Measurements from ENCODE around the gene CAPN2.
A peak's percentile ranks its signal among the peaks of the same experiment; 100 is the strongest.
"Not testable (repeated sequence)": the region's sequence is repeated elsewhere in the genome, so short reads cannot be mapped to it uniquely, and the experiment has no call there.

The CAPN2 gene

DNA sequence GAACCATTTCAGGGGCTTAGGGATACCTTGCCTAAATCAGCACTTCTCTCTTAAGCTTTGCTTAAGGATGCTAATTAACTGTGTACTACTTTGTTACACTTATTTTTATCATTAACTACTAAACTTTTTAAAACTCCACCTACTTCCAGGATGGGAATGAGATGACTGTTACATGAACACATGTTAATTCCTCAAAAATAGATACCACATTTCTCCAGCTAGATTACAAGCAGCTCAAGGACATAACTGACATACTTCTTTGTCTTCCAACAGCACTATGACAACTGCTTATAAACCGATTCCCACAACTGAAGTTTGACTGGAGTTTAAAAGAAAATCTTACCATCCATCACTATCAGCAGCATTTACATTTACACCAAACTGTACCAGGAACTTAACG lies 79.7 kb downstream of the CAPN2 start:
- no peak for DNase-seq (ENCODE audit: low read depth)

DNA sequence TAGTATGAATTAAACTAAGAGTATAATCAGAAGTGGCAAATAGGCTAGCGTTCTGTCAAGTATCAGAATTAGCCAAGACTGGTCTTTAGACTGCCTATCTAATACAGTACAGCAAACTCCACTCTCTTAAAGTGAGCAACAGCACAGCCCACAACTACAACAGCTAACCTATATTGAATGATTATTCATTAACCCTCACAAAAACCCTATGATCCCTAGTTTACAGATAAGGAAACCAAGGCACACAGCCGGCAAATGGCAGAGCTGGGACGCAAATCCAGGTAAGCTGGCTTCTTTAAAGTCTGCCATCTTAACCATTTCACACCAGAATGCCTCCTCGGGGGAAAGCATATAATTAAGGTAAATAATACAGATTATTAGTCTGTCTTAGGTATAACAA lies 81.4 kb downstream of the CAPN2 start:
- no peak for DNase-seq (ENCODE audit: low read depth)

DNA sequence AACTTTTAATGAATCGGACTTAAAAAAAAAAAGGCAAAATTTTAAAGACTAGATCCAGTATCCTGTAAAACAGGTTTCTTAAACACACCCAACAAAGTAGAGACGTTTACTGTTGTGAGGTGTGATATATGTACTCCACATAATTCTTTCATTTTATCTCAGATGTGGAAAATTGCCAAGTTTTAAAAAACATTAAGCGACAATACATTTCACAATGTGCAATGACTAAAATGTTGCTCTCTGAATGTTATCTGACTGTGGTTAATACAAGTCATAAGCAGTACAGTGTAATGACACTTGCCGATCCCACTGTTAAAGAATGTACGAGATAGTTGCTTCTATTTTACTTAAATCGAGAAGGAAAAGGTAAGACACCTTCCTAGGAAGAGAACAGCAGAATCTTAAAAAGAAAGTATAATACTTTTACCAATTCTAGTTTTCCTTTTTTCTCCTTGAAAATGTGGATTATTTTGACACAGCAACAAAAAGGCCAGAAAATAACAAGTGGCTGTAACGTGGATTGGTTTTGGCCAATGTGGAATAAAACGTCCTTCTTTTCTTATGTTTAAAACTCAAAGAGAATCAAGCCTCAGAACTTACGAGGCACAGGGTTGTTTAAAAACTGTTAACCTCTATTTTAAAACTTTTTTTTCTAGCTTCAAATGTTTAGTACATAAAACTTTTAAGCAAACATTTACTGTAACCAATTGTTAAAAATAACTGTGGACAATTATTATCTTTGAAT lies 82.0 kb downstream of the CAPN2 start:
- DNase-seq (ENCODE audit: low read depth), result no peak

DNA sequence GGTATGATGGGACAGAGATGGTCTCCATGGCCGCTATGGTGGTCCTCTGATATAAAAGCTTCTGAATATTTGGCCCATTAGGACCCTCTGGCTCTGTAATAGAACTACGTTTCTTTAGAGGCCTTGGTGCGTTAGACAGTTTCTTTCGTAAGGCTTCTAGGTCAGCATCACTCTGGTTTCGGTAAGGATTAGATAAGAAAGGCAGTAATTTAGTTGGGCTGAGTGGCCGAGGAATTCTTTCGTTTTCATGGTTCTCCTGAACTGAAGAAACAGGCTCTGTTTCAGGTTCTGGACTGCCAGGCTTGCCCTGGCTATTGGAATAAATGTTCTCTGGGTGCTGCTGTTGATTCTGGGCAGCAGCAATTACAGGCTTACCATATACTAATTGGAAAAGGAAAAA lies 83.9 kb downstream of the CAPN2 start:
- DNase-seq (ENCODE audit: low read depth), result no peak

DNA sequence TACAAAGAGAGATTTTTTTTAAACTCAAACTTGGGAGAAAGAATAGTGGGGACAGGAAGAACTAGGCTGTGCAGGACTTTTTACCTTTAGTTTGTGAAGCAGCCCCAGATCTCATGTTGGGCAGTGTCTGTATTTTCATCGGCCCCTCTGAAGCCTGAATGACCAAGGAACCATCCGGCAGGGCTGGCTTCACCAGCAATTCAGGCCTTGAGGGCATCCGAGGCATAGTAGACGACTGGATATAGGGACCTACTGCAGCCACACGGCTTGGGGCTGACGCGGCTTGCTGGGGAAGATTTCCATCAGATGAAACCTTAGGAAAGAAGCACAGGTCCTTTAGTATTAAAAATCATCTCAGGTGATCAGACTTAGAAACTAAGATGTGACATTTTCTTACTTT lies 89.7 kb downstream of the CAPN2 start:
- no peak for DNase-seq (ENCODE audit: low read depth)

DNA sequence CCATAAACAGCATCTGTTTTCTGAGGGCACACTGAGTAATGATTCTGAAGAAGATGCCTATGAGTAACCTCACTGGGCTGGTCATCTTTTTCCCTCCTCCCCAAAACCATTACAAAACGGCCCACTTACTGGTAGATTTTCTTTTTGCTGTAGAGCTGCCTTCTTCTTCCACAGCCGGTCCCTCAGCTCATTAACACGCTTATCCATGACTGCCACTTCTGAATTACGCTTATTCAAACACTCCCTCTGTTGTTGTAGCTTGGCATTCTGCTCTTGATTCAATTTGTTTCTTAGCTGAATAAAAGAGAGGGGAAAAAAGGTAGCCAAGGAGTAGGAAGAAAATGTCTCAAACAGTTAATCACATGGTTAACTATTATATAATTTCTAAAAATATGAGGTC lies 90.3 kb downstream of the CAPN2 start:
- DNase-seq (ENCODE audit: low read depth), result no peak

DNA sequence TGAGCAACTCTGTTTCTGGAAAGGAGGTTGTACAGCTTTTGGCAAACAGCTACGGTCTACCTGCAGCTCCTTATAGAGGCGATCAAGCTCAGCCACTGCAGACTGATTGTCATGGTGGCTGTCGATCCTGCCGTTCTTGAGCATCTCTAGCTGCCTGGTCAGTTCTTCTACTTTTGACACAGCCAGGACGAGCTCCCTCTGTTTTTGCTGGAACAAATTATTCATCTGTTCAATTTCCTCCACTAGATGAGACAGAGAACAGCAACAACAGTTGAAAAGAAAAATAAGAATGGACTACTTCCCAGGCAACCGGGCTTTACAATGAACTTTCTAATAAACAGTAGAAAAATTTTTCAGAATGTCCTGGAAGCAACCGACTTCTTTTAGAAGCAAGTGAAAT lies 90.9 kb downstream of the CAPN2 start:
- no peak for DNase-seq (ENCODE audit: low read depth)

DNA sequence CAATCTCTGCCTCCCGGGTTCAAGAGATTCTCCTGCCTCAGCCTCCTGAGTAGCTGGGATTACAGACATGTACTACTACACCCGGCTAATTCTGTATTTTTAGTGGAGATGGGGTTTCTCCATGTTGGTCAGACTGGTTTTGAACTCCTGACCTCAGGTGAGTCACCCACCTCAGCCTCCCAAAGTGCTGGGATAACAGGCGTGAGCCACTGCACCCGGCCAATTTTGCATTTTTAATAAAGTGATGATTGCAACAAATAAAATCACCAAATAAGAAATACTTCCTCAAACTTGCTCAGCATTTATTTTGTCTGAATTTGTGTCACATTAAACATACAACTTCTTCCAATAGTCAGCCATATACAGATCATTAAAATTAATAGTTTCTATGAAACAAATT lies 97.6 kb downstream of the CAPN2 start:
- DNase-seq (ENCODE audit: low read depth), result not testable (repeated sequence)

DNA sequence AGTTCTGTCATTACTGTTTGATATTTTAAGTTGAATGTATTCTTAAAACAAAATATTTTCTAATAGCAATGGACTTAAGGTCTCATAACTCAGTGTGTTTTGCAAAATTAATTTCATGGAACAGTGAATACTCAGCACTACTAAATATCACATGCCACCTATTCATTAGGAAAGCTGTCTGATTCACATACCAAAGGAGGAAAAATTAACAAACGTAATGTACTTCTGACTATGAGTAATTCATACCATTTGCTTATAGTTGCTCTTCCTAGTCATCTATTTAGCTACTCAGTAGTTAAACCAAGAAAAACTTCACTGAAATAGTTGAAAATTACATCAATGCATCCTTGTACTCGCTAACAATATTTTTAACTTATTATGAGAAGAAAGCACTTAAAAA lies 98.2 kb downstream of the CAPN2 start:
- DNase-seq (ENCODE audit: low read depth), result no peak

DNA sequence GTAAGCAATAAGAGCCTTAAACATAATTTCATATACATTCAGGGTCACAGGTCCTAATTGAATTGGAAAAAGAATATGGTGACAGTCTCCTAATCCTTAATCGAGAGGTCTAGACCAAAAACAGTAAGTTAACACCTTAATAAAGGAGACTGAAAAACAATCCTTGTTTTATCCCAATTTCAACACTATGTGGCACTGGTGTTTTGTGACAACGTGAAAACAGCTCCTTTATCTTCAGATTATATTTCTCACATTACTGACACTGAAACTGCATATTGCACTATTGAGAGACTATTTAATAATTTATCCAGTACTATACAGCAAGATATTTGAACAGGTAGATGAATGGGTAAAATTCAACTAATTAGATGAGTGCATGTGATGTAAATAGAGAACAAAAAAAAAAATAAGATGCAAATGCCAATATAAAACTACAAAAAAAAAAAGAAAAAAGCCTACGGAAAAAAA lies 99.3 kb downstream of the CAPN2 start:
- no peak for DNase-seq (ENCODE audit: low read depth)

DNA sequence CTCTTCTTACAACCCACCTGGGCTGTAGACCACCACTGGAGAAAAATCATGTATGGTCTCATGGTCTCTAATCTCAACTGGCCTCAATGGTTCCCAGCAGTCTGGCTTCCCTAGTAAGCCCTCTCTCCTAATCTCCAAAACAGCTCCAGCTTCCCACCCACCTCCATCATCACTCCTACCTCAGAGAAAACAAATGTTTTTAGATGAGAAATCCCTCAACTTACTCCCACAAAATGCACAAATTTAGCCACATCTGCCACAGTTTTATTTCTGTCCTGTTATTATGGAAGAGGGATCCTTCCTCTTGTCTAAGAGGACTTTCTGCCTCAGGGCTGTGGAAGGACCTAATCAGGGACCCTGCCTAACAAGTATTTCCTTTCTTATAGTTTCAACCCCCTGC lies 101.3 kb downstream of the CAPN2 start:
- DNase-seq (ENCODE audit: low read depth), result no peak

DNA sequence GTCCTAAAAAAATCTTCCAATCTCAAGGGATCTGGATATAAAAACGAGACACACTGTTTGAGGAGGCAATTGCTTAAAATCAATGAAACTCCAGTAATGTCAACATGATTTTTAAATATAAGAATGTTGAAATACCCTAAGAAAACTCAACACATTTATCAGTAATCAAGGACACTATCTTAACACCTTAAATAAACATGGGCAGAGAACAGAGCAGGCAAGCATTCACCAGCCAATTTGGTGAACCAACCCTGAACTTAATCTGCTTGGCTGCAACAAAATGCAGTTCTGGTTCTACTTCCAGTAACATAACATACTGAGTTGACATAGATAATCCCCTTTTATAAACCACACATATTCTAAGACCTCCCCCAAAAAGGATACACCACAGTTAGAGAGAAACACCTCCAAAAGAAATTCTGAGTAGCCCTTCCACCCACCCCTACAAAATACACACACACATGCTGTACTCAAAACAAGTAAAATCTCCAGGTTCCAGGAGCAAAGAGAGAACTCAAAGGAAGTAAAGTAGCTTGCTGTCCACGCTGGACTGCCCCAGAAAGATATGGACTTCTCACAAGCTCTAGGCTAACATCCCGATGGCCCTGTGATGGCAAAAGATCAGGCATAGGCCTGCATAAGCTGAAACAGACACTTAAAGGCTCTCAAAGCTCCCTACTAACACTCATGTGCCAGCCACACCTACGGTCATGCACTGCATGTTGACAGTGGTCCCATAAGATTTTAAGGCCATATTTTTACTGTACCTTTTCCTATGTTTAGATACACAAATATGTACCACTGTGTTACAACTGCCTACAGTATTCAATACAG lies 102.9 kb downstream of the CAPN2 start:
- no peak for DNase-seq (ENCODE audit: low read depth)

DNA sequence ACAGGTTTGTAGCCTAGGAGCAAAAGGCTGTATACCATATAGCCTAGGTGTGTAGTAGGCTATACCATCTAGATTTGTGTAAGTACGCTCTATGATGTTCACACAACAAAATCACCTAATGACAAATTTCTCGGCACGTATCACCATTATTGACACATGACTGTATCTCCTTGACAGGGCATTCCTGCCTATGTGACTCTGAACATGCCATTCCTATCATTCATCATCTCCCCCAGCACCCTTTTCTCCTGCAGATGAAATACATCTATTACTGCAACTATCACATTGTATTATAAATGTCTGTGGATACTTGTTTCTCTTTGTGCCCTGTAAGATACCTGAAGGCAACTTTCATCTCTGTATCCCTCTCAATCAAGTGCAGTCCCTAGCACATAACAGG lies 103.5 kb downstream of the CAPN2 start:
- peak; percentile 66 for DNase-seq (ENCODE audit: low read depth)

DNA sequence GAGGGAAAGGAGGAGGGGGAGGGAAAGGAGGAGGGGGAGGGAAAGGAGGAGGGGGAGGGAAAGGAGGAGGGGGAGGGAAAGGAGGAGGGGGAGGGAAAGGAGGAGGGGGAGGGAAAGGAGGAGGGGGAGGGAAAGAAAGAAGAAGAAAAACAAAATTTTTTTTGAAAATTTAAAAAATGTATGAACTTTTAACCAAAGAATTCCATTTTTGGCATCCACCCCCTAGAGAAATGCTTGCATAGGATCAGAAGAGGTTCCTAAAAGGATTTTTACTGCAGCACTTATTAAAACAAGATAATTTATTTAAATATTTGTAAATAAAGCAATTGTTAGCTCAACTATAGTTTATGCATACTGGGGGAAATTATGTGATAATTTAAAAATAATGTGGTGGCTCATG lies 104.9 kb downstream of the CAPN2 start:
- DNase-seq (ENCODE audit: low read depth), result not testable (repeated sequence)

DNA sequence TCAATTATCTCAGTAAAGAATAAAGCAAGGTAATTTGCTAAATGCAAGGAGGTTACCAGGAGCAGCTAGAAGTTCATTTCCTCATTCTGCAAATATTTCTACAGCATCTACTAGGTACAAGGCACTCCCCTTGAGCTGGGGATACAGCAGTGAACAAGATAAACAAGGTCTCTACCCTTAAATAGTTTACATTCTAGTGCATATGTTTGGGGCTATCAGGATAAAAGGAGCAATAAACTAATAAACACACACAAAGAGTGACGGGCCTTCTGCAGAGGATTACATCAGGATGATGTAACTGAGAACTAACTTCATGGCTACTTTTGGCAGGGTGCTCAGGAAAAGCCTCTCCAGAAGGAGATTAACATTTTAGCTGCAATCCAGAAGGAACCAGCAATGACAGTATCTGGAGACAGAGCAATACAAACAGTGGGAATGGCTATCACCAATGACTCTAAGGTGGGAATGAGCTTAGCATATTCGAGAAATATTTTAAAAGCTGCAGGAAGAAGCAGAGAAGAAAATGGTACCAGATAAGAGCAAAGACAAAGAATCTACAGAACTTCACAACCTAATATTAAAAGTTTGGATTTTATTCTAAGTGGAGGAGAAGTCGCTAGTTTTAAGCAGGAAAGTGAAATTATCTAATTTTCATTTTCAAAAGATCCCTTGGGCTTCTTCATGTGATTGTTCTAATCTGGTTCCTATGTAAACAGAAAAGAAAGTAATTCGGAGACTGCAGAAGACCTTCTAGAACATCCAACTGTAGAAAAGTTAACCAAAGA lies 107.6 kb downstream of the CAPN2 start:
- no peak for DNase-seq (ENCODE audit: low read depth)

DNA sequence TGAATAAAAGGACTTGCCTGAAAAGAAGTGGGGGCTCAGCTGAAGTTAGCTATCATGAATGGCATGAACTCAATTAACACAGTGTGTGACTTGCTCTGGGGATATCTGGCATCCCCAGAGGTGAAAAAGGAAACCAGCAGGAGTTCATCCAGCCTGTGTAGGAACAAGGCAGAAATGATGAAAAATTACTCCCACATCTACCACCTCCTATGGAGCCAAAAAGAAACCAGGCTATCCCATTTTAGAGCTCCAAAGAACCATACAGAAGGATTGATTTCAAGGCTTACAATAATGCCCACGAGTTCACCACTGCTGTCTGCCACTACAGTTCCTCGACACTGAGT lies 108.1 kb downstream of the CAPN2 start:
- no peak for DNase-seq (ENCODE audit: low read depth)

DNA sequence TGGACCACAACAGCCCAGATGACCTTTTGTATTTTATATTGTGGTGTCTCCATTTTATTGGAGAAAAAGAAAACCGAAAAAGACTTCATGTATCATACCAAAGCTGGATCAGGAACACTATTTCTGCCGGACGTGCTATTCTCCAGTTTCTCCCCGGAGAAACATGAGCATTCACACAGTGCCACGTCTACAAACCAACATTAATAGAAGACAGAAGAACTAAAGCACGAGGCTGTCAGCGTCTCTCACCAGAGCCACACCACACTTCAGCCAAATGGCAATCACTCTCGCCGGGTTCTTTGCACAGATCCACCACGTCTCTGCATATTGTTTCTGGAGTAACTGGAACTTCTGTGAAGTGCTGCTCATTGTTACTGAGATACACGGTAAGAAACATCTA lies 108.6 kb downstream of the CAPN2 start:
- no peak for DNase-seq (ENCODE audit: low read depth)

DNA sequence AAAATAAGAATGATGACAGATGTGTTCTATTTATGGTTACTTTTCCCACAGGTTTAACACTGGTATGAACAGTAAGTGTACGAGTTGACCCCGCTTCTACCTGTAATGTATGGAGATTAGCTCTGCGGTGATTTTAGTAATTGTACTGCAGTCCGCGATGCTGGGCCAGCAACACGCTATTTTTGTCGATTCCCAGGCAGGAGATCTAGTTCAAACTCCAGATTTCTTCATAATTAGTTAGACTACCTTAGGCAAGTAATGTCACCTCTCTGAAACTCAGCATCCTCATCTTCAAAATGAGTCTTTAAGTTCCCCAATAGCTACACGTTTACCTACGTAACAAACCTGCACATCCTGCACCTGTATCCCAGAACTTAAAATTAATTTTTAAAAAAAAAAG lies 111.9 kb downstream of the CAPN2 start:
- DNase-seq (ENCODE audit: low read depth), result no peak

DNA sequence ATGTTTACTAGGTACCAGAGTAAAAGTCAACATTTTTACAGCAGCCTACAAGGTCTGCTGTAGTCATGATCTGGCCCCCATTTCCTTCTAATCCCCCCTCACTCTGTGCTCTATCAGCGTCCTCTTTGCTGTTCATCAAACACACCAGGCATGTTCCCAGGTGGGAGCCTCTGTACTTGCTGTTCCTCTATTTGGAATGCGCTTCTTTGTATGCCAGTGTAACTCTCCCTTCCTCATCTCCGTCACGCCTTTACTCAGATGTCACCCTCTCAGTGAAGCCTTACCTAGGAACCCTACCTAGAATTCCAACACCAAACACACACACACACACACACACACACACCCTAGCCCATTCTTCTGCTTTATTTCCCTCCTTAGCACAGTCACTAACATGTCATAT lies 112.4 kb downstream of the CAPN2 start:
- DNase-seq (ENCODE audit: low read depth), result no peak

All from HS-27A (cell line).